HG03354 (cell line): ENCODE results near the gene PGD.
A peak's percentile ranks its signal among the peaks of the same experiment; 100 is the strongest.
"Not testable (repeated sequence)": the region's sequence is repeated elsewhere in the genome, so short reads cannot be mapped to it uniquely, and the experiment has no call there.

Experiments used
- ATAC-seq: cut with Tn5 transposase; IDR thresholded peaks from one replicate; pipeline ENCODE4 v1.9.1; 2021; ENCODE audit warnings: mild to moderate bottlenecking; ENCODE audit not compliant: unreplicated experiment, poor library complexity, severe bottlenecking

The PGD gene

GRCh38 chr1:10398734-10399443, at the start of gene PGD:
Gene PGD (plus strand): TSS chr1:10399064. CDS start chr1:10399118, 54 bp downstream.
- ATAC-seq = peak; percentile 96

GRCh38 chr1:10353282-10353681, 45.6 kb upstream of the PGD start:
- no peak for ATAC-seq

DNA sequence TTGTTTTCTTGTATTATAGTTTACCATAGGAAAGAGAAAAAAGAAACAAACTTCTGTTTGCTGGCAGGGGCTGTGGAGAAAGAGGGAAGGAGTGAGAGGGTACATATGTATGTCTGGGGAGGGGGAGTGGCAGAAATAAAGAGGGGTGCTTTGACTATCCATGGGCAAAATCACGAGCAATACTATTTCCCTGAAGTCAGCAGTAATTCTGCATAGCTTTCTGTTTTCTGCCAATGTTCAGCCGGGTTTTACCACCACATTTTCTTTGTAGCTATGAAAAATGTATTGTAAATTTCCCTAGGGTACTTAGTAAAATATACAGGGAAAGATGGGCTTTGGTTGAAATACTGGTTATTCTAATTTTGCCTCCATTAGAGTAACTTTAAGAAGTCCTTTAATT, 45.2 kb upstream of the PGD start:
- ATAC-seq = no peak

DNA sequence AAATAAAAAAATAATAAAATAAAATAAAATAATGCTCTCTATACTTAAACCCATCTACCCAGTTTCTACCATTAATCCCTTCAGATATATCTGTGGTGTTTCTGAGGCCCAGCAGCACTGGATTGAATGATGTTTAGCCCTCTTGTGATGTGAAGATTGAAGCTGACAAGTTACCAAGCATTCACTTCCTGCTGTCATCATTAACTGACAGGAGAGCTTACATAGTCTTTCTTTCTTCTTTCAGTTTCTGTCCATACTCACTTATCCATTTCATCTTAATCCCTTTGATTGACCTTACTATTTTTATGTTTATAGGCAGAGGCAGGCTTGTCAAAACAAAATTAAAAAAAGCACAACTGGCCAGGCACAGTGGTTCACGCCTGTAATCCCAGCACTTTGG, 38.8 kb upstream of the PGD start:
- ATAC-seq = no peak

DNA sequence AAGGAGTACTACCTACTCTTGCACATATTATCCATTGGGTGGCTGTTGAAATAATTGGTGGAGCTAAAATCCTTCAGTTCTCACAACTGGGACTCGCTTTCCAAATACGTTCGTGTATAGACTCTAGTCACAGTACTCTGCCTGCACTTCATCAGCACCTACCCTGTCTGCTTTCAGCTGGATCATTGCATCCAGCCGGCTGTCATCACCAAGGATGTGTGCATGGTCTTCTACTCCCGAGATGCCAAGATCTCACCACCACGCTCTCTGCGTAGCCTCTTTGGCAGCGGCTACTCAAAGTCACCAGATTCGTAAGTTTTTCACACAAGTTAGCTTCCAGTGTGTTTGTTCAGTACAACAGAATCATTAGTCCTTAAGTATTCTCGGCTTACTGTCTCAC, 37.3 kb upstream of the PGD start:
- ATAC-seq = no peak

DNA sequence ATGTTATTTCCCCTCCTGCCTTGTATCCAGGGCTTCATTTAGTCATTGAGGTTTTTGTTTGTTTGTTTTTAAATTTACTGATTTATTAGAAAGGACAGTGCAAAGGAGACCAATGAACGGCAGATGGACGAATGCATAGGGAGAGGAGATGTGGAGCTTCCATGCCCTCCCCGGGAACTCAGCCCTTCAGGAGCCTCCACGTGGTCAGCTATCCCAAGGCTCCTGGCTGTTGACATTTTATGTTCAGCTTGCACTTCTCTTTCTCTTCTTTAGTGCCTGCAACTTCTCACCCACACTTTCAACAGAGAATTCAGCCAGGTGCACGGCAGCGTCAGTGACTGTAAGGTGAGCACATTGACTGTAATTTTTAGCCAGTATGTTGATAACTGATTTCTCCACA, 30.7 kb upstream of the PGD start:
- ATAC-seq = no peak

- no peak for ATAC-seq
These were observed 24.4 kb upstream of the PGD start for GRCh38 chr1:10374442-10374860.

DNA sequence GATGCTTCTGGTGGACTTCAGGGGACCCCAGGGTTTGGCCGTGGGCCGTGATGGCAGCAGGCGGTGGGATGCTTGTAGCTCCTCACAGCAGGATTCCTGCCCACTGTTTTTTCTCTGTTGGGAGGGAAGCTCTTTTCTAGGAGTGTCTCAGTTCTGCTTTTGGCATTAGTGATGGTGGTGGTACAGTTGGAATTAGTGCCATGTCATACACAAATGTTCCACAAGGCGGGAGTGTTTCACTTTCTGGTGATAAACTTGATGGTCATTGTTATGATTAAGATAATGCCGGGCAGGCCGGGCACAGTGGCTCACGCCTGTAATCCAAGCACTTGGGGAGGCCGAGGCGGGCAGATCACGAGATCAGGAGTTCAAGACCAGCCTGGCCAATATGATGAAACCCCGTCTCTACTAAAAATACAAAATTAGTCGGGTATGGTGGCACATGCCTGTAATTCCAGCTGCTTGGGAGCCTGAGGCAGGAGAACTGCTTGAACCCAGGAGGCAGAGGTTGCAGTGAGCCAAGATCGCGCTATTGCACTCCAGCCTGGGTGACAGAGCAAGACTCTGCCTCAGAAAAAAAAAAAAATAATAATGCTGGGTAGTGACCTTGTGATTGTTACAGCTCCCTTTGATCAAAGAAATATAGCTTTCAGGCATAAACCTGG, 21.4 kb upstream of the PGD start:
- not testable (repeated sequence) for ATAC-seq

DNA sequence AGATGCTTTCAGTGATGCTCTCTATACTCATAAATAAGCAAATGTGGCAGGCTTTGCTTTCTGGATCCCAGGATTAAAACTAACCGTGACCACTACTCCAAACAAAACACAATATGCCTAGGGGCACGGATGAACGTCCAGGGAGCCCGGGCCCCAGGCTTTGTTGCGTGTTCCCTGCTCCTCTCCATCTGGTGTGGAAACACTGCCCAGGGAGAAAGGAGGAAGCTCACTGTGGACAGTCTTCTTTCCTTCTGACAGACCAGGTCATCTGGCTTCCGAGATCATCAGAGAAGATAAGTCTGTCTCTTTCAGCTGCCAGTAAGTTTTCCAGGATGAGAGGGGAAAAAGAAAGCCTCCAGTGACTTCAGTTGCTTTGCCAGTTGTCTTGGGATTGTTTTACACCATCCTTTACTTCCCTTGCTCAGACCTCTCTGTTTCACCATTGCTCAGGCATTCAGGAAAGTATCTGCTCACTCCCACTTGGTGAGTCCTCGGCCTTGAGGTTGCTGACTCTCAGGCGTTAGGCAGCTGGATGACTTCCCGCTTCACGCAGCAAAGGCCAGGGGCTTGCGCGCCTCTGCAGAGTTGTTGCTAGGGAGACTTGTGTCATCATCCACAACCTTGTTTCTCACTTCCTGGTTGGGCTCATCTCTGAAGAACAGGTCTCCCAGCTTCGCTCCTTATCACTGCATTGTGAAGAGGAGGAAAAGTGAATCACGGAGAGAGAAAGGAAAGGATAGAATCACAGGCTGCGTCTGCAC, 20.6 kb upstream of the PGD start:
- no peak for ATAC-seq

DNA sequence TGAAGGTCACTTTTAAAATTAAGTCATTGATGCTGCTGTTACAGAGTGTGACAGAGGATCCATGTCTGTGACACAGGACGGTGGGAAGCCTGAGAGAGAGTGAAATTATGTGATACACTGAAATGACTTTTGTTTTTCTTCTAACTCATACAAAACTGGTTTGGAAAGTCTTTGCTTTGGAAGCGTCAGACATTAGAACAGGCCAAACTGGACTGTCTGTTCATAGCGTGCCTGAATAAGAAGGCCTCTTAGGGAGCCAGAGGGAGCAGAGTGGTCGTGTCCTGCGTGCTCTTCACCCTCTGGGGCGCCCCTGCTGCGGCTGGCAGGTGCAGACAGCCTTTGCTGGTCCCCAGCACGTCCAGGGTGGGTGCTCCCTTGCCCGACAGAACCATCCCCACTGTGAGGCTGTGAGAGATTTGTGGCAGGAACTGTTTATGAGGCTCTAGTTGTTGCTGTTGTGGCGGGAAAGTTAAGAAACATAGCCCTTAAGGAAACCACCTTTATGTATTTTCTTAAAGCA, 19.7 kb upstream of the PGD start:
- no peak for ATAC-seq

DNA sequence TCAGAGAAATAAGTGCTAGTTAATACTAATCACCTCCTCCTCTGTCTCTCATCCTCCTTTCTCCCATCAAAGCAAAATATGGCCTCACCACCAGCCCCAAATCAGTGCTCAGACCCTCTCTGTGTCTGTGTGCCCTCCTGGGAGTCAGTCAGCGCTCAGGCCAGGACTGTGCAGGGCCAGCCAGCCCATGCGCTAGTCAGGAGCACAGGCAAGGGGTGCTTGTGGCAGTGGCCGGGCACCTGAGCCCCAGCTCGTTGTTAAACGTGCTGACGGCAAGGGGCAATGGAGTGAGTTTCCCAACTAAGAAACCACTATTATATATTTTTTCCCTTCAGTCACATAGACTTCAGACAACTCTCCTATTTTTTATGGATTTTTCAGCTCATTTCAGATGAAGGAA, 19.2 kb upstream of the PGD start:
- no peak for ATAC-seq

- ATAC-seq = no peak
These were observed 18.1 kb upstream of the PGD start for GRCh38 chr1:10380594-10381275.

- ATAC-seq = no peak
These were observed 15.2 kb upstream of the PGD start for GRCh38 chr1:10383630-10384029.

DNA sequence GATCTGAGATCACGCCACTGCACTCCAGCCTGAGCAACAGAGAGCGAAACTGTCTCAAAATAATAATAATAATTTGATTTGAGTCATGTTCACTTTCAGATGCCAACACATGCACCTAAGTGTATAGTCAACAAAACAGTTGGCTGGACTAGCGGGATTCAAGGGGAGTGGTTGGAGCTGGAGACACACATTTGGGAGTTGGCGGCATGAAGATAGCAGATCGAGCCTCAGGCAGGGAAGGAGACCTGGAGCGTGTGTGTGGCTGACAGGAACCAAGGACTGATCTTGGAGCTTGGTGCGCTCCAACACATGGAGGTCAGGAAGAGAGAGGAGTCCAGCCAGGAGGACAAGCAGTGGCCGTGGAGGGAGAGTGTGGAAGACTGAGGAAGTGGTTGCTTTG, 14.6 kb upstream of the PGD start:
- no peak for ATAC-seq

- ATAC-seq = no peak
These were observed 11.8 kb upstream of the PGD start for GRCh38 chr1:10386761-10387676.

- ATAC-seq = no peak
These were observed 11.0 kb upstream of the PGD start for GRCh38 chr1:10387677-10388386.

- no peak for ATAC-seq
These were observed 10.5 kb upstream of the PGD start for GRCh38 chr1:10388387-10388715.

DNA sequence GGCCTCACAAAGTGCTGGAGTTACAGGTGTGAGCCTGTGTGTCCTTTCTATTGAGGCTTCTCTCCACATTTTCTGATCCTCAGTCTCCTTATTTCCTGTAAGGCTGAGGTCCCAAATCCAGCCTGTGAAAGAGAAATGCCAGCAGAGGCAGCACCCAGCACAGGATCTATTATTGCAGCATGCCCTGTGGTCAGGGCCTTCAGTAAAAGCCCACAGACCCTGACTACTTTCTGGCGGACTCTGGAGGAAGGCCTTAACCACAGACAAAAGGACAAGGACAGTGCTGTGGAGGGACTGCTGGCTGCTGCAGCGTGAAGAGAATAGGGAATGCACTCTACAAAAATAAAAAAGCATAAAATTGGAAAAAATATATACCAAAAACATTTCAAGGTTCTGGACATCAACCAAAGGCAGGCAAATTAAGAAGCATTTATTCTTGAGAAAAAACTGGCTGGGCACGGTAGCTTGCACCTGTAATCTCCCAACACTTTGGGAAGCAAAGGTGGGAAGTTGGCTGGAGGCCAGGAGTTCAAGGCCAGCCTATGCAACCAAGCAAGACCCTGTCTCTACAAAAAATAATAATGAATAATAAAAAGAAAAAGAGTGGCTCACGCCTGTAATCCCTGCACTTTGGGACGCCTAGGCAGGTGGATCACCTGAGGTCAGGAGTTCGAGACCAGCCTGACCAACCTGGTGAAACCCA, 9.4 kb upstream of the PGD start:
- no peak for ATAC-seq
